OCI-LY3 (cell line): ENCODE results near the gene ZNF888.
"Not testable (repeated sequence)": the region's sequence is repeated elsewhere in the genome, so short reads cannot be mapped to it uniquely, and the experiment has no call there.

Source experiments
- EZH2phosphoT487 ChIP-seq: fragments of 200-600 bp; shearing (Covaris generic); IDR thresholded peaks from 2 replicates; pipeline ENCODE4 v1.6.1; 2018; ENCODE audit warnings: antibody characterized with exemption, mixed run types, low read depth
- TF ChIP-seq, protein P1 (sequence below): fragments of 200-600, 300-600 bp; sonication (generic); IDR thresholded peaks from 2 replicates; pipeline ENCODE4 v1.5.1; 2014; ENCODE audit warnings: antibody characterized with exemption, low read length, low read depth

DNA sequence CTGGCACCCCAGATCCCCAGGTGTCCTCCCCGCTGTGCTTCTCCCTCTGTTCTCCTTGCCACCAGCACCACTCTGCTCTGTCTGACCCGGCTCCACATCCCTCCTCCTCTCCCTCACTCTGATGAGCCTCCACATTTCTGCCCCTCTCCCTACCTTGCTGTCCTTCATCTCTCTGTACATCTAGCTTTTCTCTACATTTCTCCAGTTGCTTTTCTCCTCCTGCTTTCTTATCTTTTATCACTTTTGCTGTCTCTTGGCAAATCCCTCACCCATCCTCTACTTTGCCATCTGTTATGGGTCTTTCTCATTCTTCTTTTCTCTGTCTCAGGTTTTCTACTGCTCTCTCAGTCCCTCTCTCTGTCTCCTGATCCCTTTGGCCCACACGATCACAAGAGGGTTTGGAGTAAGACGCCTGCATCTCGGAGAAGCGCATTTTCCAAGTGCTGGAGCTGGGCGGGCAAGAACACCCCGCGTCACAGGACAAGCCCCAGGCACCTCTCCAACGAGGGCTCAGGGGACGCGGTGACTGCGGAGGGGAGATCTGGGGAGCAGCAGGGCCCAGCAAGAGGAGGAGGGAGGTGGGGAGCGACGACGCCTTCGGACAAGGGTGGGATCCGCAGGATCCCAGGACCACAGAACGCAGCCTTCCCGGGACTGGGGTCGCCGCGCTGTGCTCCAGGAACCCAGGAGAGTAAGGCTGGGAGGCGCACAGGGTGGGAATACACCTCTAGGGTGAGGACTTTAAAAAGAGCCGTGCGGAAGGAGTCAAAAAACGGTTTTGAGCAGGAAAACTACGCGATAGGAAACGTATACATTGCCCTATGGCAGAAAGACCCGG is 66.5 kb downstream of the ZNF888 start:
- TF ChIP-seq, protein P1, sequence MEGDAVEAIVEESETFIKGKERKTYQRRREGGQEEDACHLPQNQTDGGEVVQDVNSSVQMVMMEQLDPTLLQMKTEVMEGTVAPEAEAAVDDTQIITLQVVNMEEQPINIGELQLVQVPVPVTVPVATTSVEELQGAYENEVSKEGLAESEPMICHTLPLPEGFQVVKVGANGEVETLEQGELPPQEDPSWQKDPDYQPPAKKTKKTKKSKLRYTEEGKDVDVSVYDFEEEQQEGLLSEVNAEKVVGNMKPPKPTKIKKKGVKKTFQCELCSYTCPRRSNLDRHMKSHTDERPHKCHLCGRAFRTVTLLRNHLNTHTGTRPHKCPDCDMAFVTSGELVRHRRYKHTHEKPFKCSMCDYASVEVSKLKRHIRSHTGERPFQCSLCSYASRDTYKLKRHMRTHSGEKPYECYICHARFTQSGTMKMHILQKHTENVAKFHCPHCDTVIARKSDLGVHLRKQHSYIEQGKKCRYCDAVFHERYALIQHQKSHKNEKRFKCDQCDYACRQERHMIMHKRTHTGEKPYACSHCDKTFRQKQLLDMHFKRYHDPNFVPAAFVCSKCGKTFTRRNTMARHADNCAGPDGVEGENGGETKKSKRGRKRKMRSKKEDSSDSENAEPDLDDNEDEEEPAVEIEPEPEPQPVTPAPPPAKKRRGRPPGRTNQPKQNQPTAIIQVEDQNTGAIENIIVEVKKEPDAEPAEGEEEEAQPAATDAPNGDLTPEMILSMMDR, result not testable (repeated sequence)
- not testable (repeated sequence) for TF ChIP-seq EZH2phosphoT487
